GM11168 (cell line): Measurements from ENCODE around the gene AMMECR1L.
"Not testable (repeated sequence)": the region's sequence is repeated elsewhere in the genome, so short reads cannot be mapped to it uniquely, and the experiment has no call there.

ENCODE experiments used
- in situ Hi-C: fragments of 300-500 bp; cut with MboI; formaldehyde crosslinking; loops from one replicate; pipeline ENCODE4 v1.12.0; 2022; ENCODE audit warnings: low sequenced_read_pairs; ENCODE audit not compliant: unreplicated experiment

The AMMECR1L gene

GRCh38 chr2:127887776-127888130 lies 2.0 kb upstream of the AMMECR1L start:
- in situ Hi-C loops: no loop called here

GRCh38 chr2:127887082-127887775 lies 1.5 kb upstream of the AMMECR1L start:
- in situ Hi-C loops: no loop called here

GRCh38 chr2:127886593-127886935 lies 808 bp upstream of the AMMECR1L start:
- in situ Hi-C loops: not testable (repeated sequence)

GRCh38 chr2:127884861-127885740 lies 655 bp downstream of the AMMECR1L start:
- in situ Hi-C loops: not testable (repeated sequence)

- in situ Hi-C loops: no loop called here
Observed at GRCh38 chr2:127884436-127884835, 1.3 kb downstream of the AMMECR1L start.

GRCh38 chr2:127879899-127880298 lies 5.9 kb downstream of the AMMECR1L start:
- in situ Hi-C loops: no loop called here

GRCh38 chr2:127877626-127878025 lies 8.1 kb downstream of the AMMECR1L start:
- in situ Hi-C loops: no loop called here

GRCh38 chr2:127877136-127877535 lies 8.6 kb downstream of the AMMECR1L start:
- in situ Hi-C loops: no loop called here

- in situ Hi-C loops: no loop called here
Observed at GRCh38 chr2:127874378-127875269, 11.1 kb downstream of the AMMECR1L start.

- in situ Hi-C loops: no loop called here
Observed at GRCh38 chr2:127873707-127874303, 12.0 kb downstream of the AMMECR1L start.

- in situ Hi-C loops: no loop called here
Observed at GRCh38 chr2:127872354-127872753, 13.4 kb downstream of the AMMECR1L start.

- in situ Hi-C loops: no loop called here
Observed at GRCh38 chr2:127865926-127866325, 19.8 kb downstream of the AMMECR1L start.

- in situ Hi-C loops: no loop called here
Observed at GRCh38 chr2:127864877-127865276, 20.9 kb downstream of the AMMECR1L start.

- in situ Hi-C loops: no loop called here
Observed at GRCh38 chr2:127862228-127862627, 23.5 kb downstream of the AMMECR1L start.

- in situ Hi-C loops: no loop called here
Observed at GRCh38 chr2:127860130-127860529, 25.6 kb downstream of the AMMECR1L start.

- in situ Hi-C loops: no loop called here
Observed at GRCh38 chr2:127859712-127860085, 26.1 kb downstream of the AMMECR1L start.

- in situ Hi-C loops: no loop called here
Observed at GRCh38 chr2:127857265-127857808, 28.4 kb downstream of the AMMECR1L start.

GRCh38 chr2:127853671-127854070 lies 32.1 kb downstream of the AMMECR1L start:
- in situ Hi-C loops: no loop called here

- in situ Hi-C loops: no loop called here
Observed at GRCh38 chr2:127852388-127852787, 33.4 kb downstream of the AMMECR1L start.

- in situ Hi-C loops: no loop called here
Observed at GRCh38 chr2:127847931-127848330, 37.8 kb downstream of the AMMECR1L start.
